K562 (cell line): ENCODE results near the gene TMPRSS11B. TPM values are rescaled to one million over a fixed set of nuclear protein-coding genes. Genes with fewer than 3 reads are reported as not detected.

Experiments used
- ATAC-seq: fragments of 200-7000 bp; cut with Tn5 transposase; 3 replicates; pipeline ENCODE4 v1.9.1; 2020; ENCODE audit warnings: moderate library complexity
- BruUV-seq: library from RNA; stranded (reverse); fragments of 400-500 nt; replicated peaks from 2 replicates; lab custom pipeline; 2021; lab: Mats Ljungman, UMichigan
- CTCF ChIA-PET: fragments of 300-600 bp; formaldehyde crosslinking; extraction: SDS; loops from one replicate; lab custom pipeline; 2021; ENCODE audit warnings: low intra/inter-chr PET ratio; lab: Yijun Ruan, JAX
- POLR2A ChIA-PET: fragments of 300-600, 350-650 bp; sonication (Branson Sonifier 250); formaldehyde crosslinking; extraction: SDS; loops from one replicate; lab custom pipeline; 2021; ENCODE audit warnings: antibody characterized with exemption, inconsistent platforms; lab: Yijun Ruan, JAX
- DNase-seq, 4 experiments: peaks; one replicate each; pipeline versions ENCODE4 v3.0.0 to v3.0.0-alpha.2; 2011 to 2018; ENCODE audit warnings: low spot score in 3 of 4, mixed read lengths in 3 of 4; ENCODE audit errors: extremely low read depth in 1 of 4
- FAIRE-seq: peaks from 2 replicates; lab custom pipeline; 2011; peaks lifted over from hg19 to GRCh38; lab: Jason Lieb, UNC
- H2AFZ ChIP-seq: 2 replicates; pipeline ENCODE4 v1.6.0; 2011; ENCODE audit warnings: low read depth, low read length, control low read depth, inconsistent platforms
- H3K27ac ChIP-seq: fragments of 200-600 bp; 3 replicates; pipeline ENCODE4 v1.8.0; 2011; ENCODE audit warnings: low read depth, mild to moderate bottlenecking, control low read depth, inconsistent platforms, low read length, moderate library complexity, mixed read lengths; ENCODE audit errors: extremely low read depth
- H3K27me3 ChIP-seq, 2 experiments: fragments of 300-600 bp in 1 of 2; 2 replicates in 1 of 2; 3 replicates in 1 of 2; pipeline versions ENCODE4 v1.6.0 to v1.8.0; 2011; ENCODE audit warnings: inconsistent platforms in 2 of 2, low read length in 2 of 2, mild to moderate bottlenecking in 1 of 2, mixed read lengths in 1 of 2, moderate library complexity in 1 of 2; ENCODE audit not compliant: control insufficient read depth in 2 of 2, insufficient read depth in 2 of 2
- H3K36me3 ChIP-seq: fragments of 300-600 bp; 3 replicates; pipeline ENCODE4 v1.8.0; 2011; ENCODE audit warnings: mild to moderate bottlenecking, low read length, inconsistent platforms; ENCODE audit not compliant: control insufficient read depth, insufficient read depth
- H3K4me1 ChIP-seq, 2 experiments: fragments of 200-600 bp in 1 of 2; replicated peaks in 1 of 2; 2 replicates in 1 of 2; 3 replicates in 1 of 2; pipeline versions ENCODE4 v1.5.1 to v1.8.0; 2011; ENCODE audit warnings: inconsistent platforms in 2 of 2, low read length in 2 of 2, mild to moderate bottlenecking in 1 of 2, mixed read lengths in 1 of 2, moderate library complexity in 1 of 2; ENCODE audit not compliant: control insufficient read depth in 2 of 2, insufficient read depth in 2 of 2
- H3K4me2 ChIP-seq: 2 replicates; pipeline ENCODE4 v1.6.1; 2011; ENCODE audit warnings: low read length, control low read depth, inconsistent platforms, mixed read lengths; ENCODE audit not compliant: insufficient read depth
- H3K4me3 ChIP-seq: fragments of 200-600 bp; sonication (generic), shearing (Covaris generic); 2 replicates; pipeline ENCODE4 v1.5.1; 2016; ENCODE audit warnings: control low read depth, inconsistent platforms
- H3K79me2 ChIP-seq: fragments of 200-600 bp; 3 replicates; pipeline ENCODE4 v1.8.0; 2011; ENCODE audit warnings: low read length, inconsistent platforms; ENCODE audit not compliant: control insufficient read depth, insufficient read depth
- H3K9ac ChIP-seq, 2 experiments: 2 replicates each; pipeline versions ENCODE4 v1.6.0 to v1.6.1; 2011; ENCODE audit warnings: low read depth in 2 of 2, low read length in 2 of 2, control low read depth in 1 of 2, inconsistent platforms in 1 of 2, mild to moderate bottlenecking in 1 of 2, mixed read lengths in 1 of 2; ENCODE audit not compliant: insufficient read depth in 1 of 2
- H3K9me1 ChIP-seq: one replicate; pipeline ENCODE4 v1.6.0; 2011; ENCODE audit warnings: inconsistent platforms, mild to moderate bottlenecking, low read length, moderate library complexity; ENCODE audit not compliant: control insufficient read depth, insufficient read depth
- H3K9me3 ChIP-seq: replicated peaks from 2 replicates; pipeline ENCODE4 v1.5.1; 2011; ENCODE audit warnings: low read depth, low read length, inconsistent platforms; ENCODE audit not compliant: control insufficient read depth, insufficient read depth
- H4K20me1 ChIP-seq: replicated peaks from 2 replicates; pipeline ENCODE4 v1.6.1; 2011; ENCODE audit warnings: low read length, inconsistent platforms, mixed read lengths; ENCODE audit not compliant: control insufficient read depth, insufficient read depth
- FOXA1 ChIP-seq: fragments of 450-650 bp; IDR thresholded peaks from 2 replicates; pipeline ENCODE4 v1.6.1; 2016; ENCODE audit warnings: mild to moderate bottlenecking, borderline replicate concordance
- FOXM1 ChIP-seq, 2 experiments: fragments of 450-650 bp in 1 of 2; sonication (generic) in 1 of 2; formaldehyde crosslinking in 1 of 2; IDR thresholded peaks; 2 replicates each; pipeline versions ENCODE4 v1.6.1 to v1.9.0; 2017 to 2022; ENCODE audit warnings: low read depth in 2 of 2, mild to moderate bottlenecking in 2 of 2, missing genetic modification reagents in 1 of 2, moderate library complexity in 1 of 2
- POLR3A ChIP-seq: IDR thresholded peaks from 2 replicates; pipeline ENCODE4 v1.6.1; 2011; ENCODE audit warnings: borderline replicate concordance, mild to moderate bottlenecking, moderate library complexity; ENCODE audit not compliant: insufficient read length, insufficient read depth; ENCODE audit errors: extremely low read depth
- WGBS: fragments of 100-300 bp; shearing (Covaris generic); methylation state at CpG from one replicate; pipeline ENCODE4 v1.1.6; 2016; ENCODE audit warnings: low coverage, mixed read lengths; ENCODE audit not compliant: insufficient coverage; ENCODE audit errors: missing lambda C conversion rate; 5-methylcytosine and 5-hydroxymethylcytosine counted together
- in situ Hi-C: fragments of 300-500 bp; cut with MboI; formaldehyde crosslinking; loops from 4 replicates; pipeline ENCODE4 v1.15.0; 2018; ENCODE audit warnings: inconsistent platforms, mixed read lengths
- intact Hi-C: fragments of 100-400 bp; cut with micrococcal nuclease; formaldehyde crosslinking; loops from 2 replicates; pipeline ENCODE4 v1.14.2; 2022
- polyA plus RNA-seq, 8 experiments: library from polyadenylated mRNA; depleted of rRNA in 4 of 8; stranded (reverse) in 5 of 8; unstranded in 3 of 8; fragments of >200 nt; fragmentation: Nextera tagmentation in 2 of 8; fragmentation: Illumina TruSeq in 1 of 8; extraction: Ambion mirVana in 2 of 8; extraction: Trizol in 1 of 8; gene quantifications; 2 replicates each; pipeline versions ENCODE4 v1.2.1 to v1.2.3, GENCODE V29; 2011 to 2014; ENCODE audit warnings: inconsistent platforms in 1 of 8, missing spikeins in 1 of 8
- total RNA-seq, 7 experiments: library from RNA; depleted of rRNA in 6 of 7; stranded (reverse); fragments of >200 nt in 6 of 7; fragmentation: Illumina TruSeq in 2 of 7; extraction: Trizol in 2 of 7; gene quantifications; 2 replicates each; pipeline versions ENCODE4 v1.2.1 to v1.2.3, GENCODE V29; 2011 to 2021; ENCODE audit warnings: low replicate concordance in 1 of 7
- TF ChIP-seq, protein P1 (sequence below), 2 experiments: IDR thresholded peaks; 2 replicates each; pipeline ENCODE4 v1.6.1; 2011; ENCODE audit warnings: borderline replicate concordance in 1 of 2, control low read depth in 1 of 2, low read depth in 1 of 2, low read length in 1 of 2, mild to moderate bottlenecking in 1 of 2, mixed read lengths in 1 of 2, moderate library complexity in 1 of 2; ENCODE audit not compliant: insufficient read depth in 1 of 2, insufficient read length in 1 of 2, poor library complexity in 1 of 2, severe bottlenecking in 1 of 2; ENCODE audit errors: extremely low read depth in 1 of 2
- TF ChIP-seq, protein P2 (sequence below): fragments of 250-450 bp; sonication (Bioruptor Pico); IDR thresholded peaks from 2 replicates; pipeline ENCODE4 v1.8.0; 2021; ENCODE audit warnings: mild to moderate bottlenecking, moderate library complexity

The TMPRSS11B gene
- total and polyA plus RNA-seq, 9 of the 15 experiments (the other 6 are each of a cell fraction or from before 2014, with no cell fraction given): 0.03 to 0.07 TPM; not detected in 7

DNA sequence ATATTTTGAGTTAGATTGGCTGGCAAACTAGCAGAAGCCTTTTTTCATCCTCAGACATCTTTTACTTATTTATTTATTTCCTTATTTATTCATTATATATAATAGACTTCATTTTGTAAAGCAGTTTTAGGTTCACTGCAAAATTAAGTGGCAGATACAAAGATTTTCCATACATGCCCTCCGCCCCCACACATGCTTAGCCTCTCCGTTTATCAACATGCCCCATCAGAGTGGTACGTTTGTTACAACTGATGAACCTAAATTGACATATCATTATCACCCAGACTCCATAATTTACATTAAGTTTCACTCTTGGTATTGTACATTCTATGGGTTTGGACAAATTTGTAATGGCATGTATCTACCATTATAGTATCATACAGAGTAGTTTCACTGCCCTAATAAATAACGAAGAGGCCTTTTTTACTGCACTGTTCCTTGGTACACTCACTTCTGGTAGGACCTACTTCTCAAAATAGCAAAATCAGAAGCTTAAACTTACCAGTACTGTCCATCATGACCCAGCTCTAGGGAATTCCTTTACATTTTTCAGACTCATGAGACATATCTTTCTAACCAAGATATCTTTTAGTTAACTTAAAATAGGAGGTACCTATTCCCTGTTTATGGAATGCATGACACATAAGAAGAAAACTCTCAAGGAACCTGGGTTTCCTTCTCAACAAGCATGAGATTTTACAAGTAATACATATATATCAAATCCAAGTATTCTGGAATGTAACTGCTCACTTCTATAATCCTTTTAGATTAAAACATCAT, 4.8 kb upstream of the TMPRSS11B start:
- CTCF ChIA-PET: no interaction called here

More for the DNA sequence above, 4.8 kb upstream of the TMPRSS11B start:
- H3K4me1 ChIP-seq: no peaks in the 10 kb centered on the region
- H2AFZ ChIP-seq: peak overlapping the region; percentile 5; the same call in 1 of the 2 replicates
- no peaks in the 10 kb centered on the region for H3K79me2 ChIP-seq
- FAIRE-seq: no peak
- no peak for ATAC-seq
- TF ChIP-seq, protein P1, sequence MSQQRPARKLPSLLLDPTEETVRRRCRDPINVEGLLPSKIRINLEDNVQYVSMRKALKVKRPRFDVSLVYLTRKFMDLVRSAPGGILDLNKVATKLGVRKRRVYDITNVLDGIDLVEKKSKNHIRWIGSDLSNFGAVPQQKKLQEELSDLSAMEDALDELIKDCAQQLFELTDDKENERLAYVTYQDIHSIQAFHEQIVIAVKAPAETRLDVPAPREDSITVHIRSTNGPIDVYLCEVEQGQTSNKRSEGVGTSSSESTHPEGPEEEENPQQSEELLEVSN (IDR thresholded peaks at IDR 0.05; ENCODE audit: borderline replicate concordance in 1 of 2, extremely low read depth in 1 of 2, insufficient read depth in 1 of 2, insufficient read length in 1 of 2, low read depth in 1 of 2, low read length in 1 of 2, poor library complexity in 1 of 2, severe bottlenecking in 1 of 2): no peak
- no peak for TF ChIP-seq POLR3A
- no peak for TF ChIP-seq FOXA1
- TF ChIP-seq, protein P2, sequence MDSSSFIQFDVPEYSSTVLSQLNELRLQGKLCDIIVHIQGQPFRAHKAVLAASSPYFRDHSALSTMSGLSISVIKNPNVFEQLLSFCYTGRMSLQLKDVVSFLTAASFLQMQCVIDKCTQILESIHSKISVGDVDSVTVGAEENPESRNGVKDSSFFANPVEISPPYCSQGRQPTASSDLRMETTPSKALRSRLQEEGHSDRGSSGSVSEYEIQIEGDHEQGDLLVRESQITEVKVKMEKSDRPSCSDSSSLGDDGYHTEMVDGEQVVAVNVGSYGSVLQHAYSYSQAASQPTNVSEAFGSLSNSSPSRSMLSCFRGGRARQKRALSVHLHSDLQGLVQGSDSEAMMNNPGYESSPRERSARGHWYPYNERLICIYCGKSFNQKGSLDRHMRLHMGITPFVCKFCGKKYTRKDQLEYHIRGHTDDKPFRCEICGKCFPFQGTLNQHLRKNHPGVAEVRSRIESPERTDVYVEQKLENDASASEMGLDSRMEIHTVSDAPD (CRISPR knock-in tag): no peak
- no peak for TF ChIP-seq FOXM1 (IDR thresholded peaks at IDR 0.05; ENCODE audit: low read depth)
- TF ChIP-seq FOXM1 (CRISPR knock-in tag; IDR thresholded peaks at IDR 0.05; ENCODE audit: low read depth): no peak
- no peak overlapping the region for H3K27ac ChIP-seq
- 16% methylated on average over 4 of the region's 4 CpGs for WGBS
- H3K4me2 ChIP-seq: no peak overlapping the region
- no peaks in the 10 kb centered on the region for H3K36me3 ChIP-seq
- H3K9ac ChIP-seq: no peak overlapping the region
- no peak overlapping the region for H3K4me3 ChIP-seq
- no peaks in the 10 kb centered on the region for H3K9me3 ChIP-seq
- H4K20me1 ChIP-seq: no peaks in the 10 kb centered on the region
- H3K9me1 ChIP-seq: no peaks in the 10 kb centered on the region
- BruUV-seq: no TSS peak
- no peaks in the 10 kb centered on the region for H3K27me3 ChIP-seq
- intact Hi-C loops: loop anchor here (10.0 kb wide), 1 partner anchor 176 kb away; no protein-coding TSS in a partner anchor
- in situ Hi-C loops: no loop called here
- POLR2A ChIA-PET: no interaction called here
- no peak for DNase-seq
